Measurements from ENCODE around the gene GOLGA5.
A peak's percentile ranks its signal among the peaks of the same experiment; 100 is the strongest.

GOLGA5 gene

GRCh38 chr14:92789457-92790089, 4.5 kb upstream of the GOLGA5 start:
- H3K4me2 ChIP-seq = no peak overlapping the region
- no peak overlapping the region for H3K4me3 ChIP-seq (IDR thresholded peaks at IDR 0.05; ENCODE audit: insufficient read depth, low read depth, low read length)
- H3K27ac ChIP-seq = no peak overlapping the region
- peaks cover 3% of the 10 kb centered on the region; the same call in 1 of the 2 replicates for H3K79me2 ChIP-seq (ENCODE audit: insufficient read depth, low read depth)
- no peak for TF ChIP-seq CTCF (conservative IDR thresholded peaks at IDR 0.05; ENCODE audit: low read depth, low read length)
- no peak overlapping the region for H3K9ac ChIP-seq
- no peak overlapping the region for H2AFZ ChIP-seq (ENCODE audit: low read depth)
- no peaks in the 10 kb centered on the region for H4K20me1 ChIP-seq (ENCODE audit: insufficient read depth)
- no peaks in the 10 kb centered on the region for H3K27me3 ChIP-seq (ENCODE audit: insufficient read depth, low read depth)
- no peaks in the 10 kb centered on the region for H3K36me3 ChIP-seq (ENCODE audit: insufficient read depth)
- H3K4me1 ChIP-seq (ENCODE audit: low read depth, poor library complexity, severe bottlenecking) = peaks cover 17% of the 10 kb centered on the region

- Histone ChIP-seq H3K79me2 (ENCODE audit: insufficient read depth, low read depth) (peaks cover 19% of the 10 kb centered on the region), H3K27ac (no peak overlapping the region), H3K9ac (no peak overlapping the region), H3K27me3 (ENCODE audit: insufficient read depth, low read depth) (no peaks in the 10 kb centered on the region), H3K4me2 (no peak overlapping the region; the same call in 1 of the 2 replicates), H4K20me1 (ENCODE audit: insufficient read depth) (no peaks in the 10 kb centered on the region), H3K4me1 (ENCODE audit: low read depth, poor library complexity, severe bottlenecking) (peaks cover 22% of the 10 kb centered on the region), H3K36me3 (ENCODE audit: insufficient read depth) (no peaks in the 10 kb centered on the region), H3K4me3 (IDR thresholded peaks at IDR 0.05; ENCODE audit: insufficient read depth, low read depth, low read length) (no peak overlapping the region), H2AFZ (ENCODE audit: low read depth) (peak overlapping the region; percentile 84; the same call in 1 of the 2 replicates)
- no peak for TF ChIP-seq CTCF (conservative IDR thresholded peaks at IDR 0.05; ENCODE audit: low read depth, low read length)
These were observed 1.2 kb upstream of the GOLGA5 start for GRCh38 chr14:92792885-92793284.

- Histone ChIP-seq H3K27ac (peak overlapping the region; percentile 26; the same call in 1 of the 2 replicates), H3K4me2 (peak overlapping the region; percentile 73), H3K9ac (peak overlapping the region; percentile 71), H3K79me2 (ENCODE audit: insufficient read depth, low read depth) (peaks cover 19% of the 10 kb centered on the region), H3K36me3 (ENCODE audit: insufficient read depth) (no peaks in the 10 kb centered on the region), H4K20me1 (ENCODE audit: insufficient read depth) (no peaks in the 10 kb centered on the region), H2AFZ (ENCODE audit: low read depth) (peak overlapping the region; percentile 66; the same call in 1 of the 2 replicates), H3K4me3 (IDR thresholded peaks at IDR 0.05; ENCODE audit: insufficient read depth, low read depth, low read length) (no peak overlapping the region), H3K4me1 (ENCODE audit: low read depth, poor library complexity, severe bottlenecking) (peaks cover 22% of the 10 kb centered on the region), H3K27me3 (ENCODE audit: insufficient read depth, low read depth) (no peaks in the 10 kb centered on the region)
- TF ChIP-seq CTCF (conservative IDR thresholded peaks at IDR 0.05; ENCODE audit: low read depth, low read length) = no peak
These were observed 439 bp downstream of the GOLGA5 start for GRCh38 chr14:92794547-92794941.

GRCh38 chr14:92794961-92795360, 856 bp downstream of the GOLGA5 start:
- TF ChIP-seq CTCF (conservative IDR thresholded peaks at IDR 0.05; ENCODE audit: low read depth, low read length) = no peak
- no peaks in the 10 kb centered on the region for H4K20me1 ChIP-seq (ENCODE audit: insufficient read depth)
- H3K4me3 ChIP-seq (IDR thresholded peaks at IDR 0.05; ENCODE audit: insufficient read depth, low read depth, low read length) = no peak overlapping the region
- H3K27ac ChIP-seq = no peak overlapping the region
- H3K36me3 ChIP-seq (ENCODE audit: insufficient read depth) = no peaks in the 10 kb centered on the region
- peak overlapping the region; percentile 73 for H3K4me2 ChIP-seq
- peak overlapping the region; percentile 66; the same call in 1 of the 2 replicates for H2AFZ ChIP-seq (ENCODE audit: low read depth)
- H3K4me1 ChIP-seq (ENCODE audit: low read depth, poor library complexity, severe bottlenecking) = peaks cover 22% of the 10 kb centered on the region
- peaks cover 19% of the 10 kb centered on the region for H3K79me2 ChIP-seq (ENCODE audit: insufficient read depth, low read depth)
- H3K27me3 ChIP-seq (ENCODE audit: insufficient read depth, low read depth) = no peaks in the 10 kb centered on the region
- H3K9ac ChIP-seq = peak overlapping the region; percentile 71; the same call in 1 of the 2 replicates
